Activated naive CD8-positive, alpha-beta T cell treated with anti-CD3 and anti-CD28 coated beads, Interleukin-2, amount 50 U/mL, for 16 hours (primary cell): Measurements from ENCODE around the gene DUSP10.

Source experiments
- DNase-seq: peaks from one replicate; pipeline ENCODE4 v3.0.0-alpha.2; 2020; ENCODE audit warnings: low read depth, low spot score

Gene DUSP10

DNA sequence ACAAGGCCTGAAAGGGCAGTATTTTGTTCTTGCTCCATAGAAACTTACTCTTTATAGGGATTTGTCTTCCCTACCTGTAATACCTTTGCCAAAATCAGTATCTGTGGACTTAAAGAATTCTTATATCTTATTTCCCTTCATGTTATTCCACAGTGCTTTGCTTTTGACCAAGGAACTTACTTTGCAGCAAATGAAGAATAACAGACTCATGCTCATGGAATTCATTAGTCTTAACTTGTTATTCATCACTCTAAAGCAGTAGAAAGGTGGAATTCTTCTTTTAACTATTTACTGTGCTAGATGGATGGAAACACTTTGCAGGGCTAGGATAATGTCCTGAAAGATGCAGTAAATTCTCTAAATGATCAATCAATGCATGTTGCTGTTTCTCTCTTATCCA lies 45.9 kb downstream of the DUSP10 start:
- DNase-seq: no peak

DNA sequence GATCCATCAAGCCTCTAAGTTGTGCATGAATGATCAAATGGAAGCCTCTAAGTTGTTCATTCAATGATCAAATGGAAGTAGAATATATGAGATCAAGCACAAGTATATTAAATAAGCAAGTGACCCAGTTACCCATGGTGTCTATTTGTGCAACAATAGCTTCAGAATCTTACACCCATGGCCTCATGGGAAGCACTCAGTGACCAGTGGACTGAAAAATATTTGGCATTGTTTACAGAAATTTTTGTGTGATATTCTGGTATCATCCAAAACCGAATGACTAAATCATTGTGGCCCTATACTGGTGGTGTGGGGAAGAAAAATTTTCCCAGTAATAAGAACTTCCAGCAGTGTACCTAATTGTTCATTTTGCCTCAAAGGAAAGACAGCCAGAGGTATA lies 46.6 kb downstream of the DUSP10 start:
- no peak for DNase-seq

GRCh38 chr1:221694109-221694508 lies 47.8 kb downstream of the DUSP10 start:
- DNase-seq: no peak

- no peak for DNase-seq
These were observed 48.8 kb downstream of the DUSP10 start for GRCh38 chr1:221693087-221693486.

GRCh38 chr1:221692643-221693042 lies 49.2 kb downstream of the DUSP10 start:
- no peak for DNase-seq

DNA sequence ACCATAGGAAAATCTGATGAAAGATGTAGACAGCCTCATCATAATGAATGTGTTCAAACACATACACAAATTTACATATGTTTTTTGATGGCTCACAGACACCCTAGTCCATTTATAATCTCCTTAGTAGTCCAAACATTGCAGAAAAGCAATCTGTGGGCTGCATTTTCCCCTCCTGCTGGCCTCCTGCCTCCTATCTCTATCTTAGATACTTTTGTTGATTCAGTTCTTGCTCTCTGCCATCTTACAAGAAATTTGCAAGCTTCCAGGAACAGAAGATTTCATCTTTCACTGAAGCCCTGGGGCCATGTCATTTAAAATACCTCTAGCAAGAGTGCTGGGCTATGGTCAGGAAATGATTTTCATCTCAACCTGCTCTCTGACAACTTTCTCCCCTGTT lies 50.6 kb downstream of the DUSP10 start:
- DNase-seq: no peak

GRCh38 chr1:221690858-221691257 lies 51.0 kb downstream of the DUSP10 start:
- no peak for DNase-seq

DNA sequence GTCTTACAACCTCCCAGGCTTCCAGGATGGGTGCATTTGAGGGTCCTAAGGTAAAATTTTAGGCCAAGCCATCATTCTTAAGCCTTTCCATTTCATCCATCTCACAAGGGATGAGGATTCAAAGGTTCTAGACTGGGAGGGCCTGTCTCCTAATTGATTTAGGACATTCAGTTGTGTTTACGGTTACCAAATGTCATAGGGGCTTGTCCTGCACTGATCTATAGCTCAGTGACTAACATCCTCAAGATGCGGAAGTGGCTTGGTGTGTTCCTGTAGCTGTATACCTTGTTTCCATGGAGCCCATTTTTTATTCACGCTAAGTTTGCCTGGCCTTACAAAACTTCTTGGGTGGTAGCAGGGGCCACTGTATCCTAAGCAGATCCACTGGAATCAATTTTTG lies 52.8 kb downstream of the DUSP10 start:
- no peak for DNase-seq

- DNase-seq: no peak
These were observed 53.4 kb downstream of the DUSP10 start for GRCh38 chr1:221688488-221688843.

DNA sequence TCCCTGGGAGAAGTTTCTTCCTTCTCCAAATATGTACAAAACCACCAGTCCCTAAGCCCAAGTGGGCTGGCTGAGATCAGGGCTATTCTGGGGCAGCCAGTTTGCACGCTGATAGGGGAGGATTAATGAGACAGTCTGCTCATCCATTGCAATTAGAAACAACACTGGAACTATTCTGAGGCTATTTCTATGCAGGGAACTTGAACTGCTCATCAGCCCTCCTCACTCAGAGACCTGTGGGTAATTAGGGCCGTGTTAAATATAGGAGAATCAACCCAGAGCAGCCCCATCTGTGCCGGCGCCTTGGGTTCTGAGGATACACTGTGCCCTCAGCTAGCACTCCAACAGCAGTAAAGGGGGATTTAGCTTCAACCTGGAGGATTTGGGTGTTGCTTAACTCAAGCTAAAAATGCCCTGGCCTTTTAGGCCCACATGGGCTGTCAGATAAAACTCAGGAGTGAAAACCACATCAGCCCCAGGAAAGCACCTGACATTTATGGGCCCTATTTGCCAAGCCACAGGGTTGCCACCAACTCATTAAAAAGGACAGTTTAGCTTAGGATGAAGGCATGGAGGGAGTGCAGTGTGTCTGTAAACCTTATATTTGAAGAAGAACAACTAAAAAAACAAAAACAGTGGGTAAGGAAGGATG lies 53.9 kb downstream of the DUSP10 start:
- no peak for DNase-seq

GRCh38 chr1:221683681-221684080 lies 58.2 kb downstream of the DUSP10 start:
- DNase-seq: no peak

- DNase-seq: no peak
These were observed 61.8 kb downstream of the DUSP10 start for GRCh38 chr1:221680085-221680484.

DNA sequence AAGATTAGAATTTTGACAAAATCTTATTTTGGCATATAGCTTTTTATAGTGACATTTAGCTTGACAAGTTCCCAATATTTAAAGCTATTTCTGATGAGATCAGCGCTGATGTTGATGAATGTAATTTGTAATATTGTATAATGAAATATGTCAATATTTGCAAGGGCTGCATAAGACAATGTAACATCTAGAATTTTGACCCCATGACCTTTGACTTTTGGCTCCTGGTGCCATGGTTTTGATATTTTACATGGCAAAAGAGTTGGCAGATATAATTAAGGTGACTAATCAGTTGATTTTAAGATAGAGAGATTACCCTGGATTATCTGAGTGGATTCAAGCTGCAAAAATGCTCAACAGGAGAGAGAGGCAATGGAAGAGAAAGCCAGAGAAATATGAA lies 63.9 kb downstream of the DUSP10 start:
- no peak for DNase-seq

GRCh38 chr1:221675880-221676800 lies 65.7 kb downstream of the DUSP10 start:
- no peak for DNase-seq

GRCh38 chr1:221672965-221673364 lies 68.9 kb downstream of the DUSP10 start:
- no peak for DNase-seq

DNA sequence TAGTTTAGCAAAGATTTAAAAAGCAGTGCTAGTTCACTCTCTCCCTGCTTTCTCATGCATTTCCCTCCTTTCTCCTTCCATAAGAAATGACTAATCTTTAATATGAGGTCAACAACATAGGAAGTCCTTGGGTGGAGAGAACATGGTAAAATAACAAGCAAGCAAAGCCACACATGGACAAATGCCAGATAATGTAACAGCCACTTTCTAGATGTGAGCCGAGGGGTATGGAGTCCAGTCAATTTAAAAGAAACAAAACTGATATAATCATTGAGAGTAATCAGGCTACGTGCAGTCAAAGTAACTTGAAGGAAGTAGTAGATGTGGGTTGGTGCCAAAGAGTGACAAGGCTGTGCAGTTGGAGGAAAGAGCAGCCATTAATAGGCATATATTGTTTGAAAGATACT lies 69.6 kb downstream of the DUSP10 start:
- DNase-seq: no peak

DNA sequence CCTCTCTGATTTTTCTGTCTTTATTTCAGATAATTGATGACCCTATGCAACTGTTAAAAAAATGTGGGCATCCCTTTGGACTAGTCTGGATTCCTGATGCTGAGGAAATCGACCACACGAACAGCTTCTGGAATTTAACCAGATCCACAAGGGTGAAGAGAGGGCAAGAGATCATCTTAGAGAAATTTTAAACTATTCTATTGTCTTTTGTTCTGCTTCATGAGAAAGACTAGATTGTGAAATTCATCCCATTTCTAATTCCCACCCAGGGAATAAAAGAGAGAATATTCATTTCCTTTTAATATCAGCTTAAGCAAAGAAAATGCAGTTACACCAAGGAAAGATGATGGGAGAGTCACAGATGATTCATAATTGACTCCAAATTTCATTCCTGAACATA lies 71.8 kb downstream of the DUSP10 start:
- no peak for DNase-seq

GRCh38 chr1:221669441-221669840 lies 72.4 kb downstream of the DUSP10 start:
- no peak for DNase-seq

DNA sequence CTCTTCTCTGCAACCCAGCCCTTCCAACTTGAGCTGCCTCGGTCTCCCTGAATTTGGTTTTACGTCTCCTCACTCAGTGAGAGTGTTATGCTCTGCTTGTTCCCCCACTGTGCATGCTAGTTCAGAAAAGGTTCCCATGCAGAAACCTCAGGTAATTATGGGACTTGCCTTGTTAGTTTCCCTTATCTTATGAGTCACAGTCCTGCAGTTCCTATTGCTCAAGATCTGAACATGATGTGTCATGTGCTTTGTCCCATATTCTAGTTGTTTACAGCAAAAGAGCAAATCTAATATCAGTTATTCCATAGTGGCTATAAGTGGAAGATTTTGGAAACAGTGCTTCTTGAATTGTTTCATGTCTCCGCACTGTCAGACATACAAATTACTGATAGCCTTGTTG lies 74.4 kb downstream of the DUSP10 start:
- DNase-seq: no peak

GRCh38 chr1:221664253-221664652 lies 77.6 kb downstream of the DUSP10 start:
- no peak for DNase-seq

GRCh38 chr1:221663321-221663720 lies 78.6 kb downstream of the DUSP10 start:
- DNase-seq: no peak

DNA sequence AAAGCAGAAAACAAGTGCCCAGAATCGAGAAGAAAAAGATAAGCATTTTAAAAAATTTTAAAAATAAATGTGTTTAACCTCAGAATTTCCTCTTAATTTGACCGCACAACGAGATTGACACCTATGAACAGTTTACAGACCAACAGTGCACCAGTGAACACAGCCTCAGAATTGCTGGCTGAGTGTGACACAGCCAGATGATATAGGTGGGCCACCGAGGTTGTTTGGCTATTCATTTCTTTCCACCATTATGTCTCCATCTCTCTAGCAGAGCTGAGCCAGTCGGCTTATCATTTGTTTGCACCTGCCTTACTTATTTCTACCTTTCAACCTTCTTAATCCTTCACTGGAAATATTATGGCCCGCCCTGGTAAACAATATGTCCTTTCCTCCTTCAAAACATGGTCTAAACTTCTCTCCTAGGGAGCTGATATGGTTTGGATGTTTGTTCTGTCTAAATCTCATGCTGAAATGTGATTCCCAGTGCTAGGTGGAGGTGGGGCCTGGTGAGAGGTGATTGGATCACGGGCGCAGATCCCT lies 86.1 kb downstream of the DUSP10 start:
- DNase-seq: no peak
